ENCODE data around the gene HDAC9. TPM values are rescaled to one million over a fixed set of nuclear protein-coding genes. Genes with fewer than 3 reads are reported as not detected.
"Not testable (repeated sequence)": the region's sequence is repeated elsewhere in the genome, so short reads cannot be mapped to it uniquely, and the experiment has no call there.

The HDAC9 gene
- polyA plus RNA-seq, 4 donors, result 8.4 to 15.8 (median 10.7) TPM

DNA sequence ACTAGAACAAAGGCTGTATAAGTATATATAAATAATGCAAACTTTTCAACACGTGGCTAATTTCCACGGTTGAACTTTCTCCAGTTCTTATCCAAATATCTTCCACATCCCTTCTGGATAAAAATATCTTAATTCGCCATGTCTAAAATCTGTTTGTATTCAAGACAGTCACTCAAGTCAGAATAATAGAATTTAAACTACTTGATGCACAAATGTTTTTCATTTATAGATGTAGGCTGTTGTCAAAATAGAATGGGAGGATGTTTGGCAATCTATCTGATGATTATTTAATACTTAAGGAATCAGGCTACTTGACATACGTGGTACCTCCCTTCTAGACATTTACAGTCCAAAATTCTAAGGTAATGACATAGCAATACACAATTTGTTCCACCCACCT, 417.6 kb downstream of the HDAC9 start:
- DNase-seq (ENCODE audit: low read depth in 4 of 4, low spot score in 3 of 4), result no peak

DNA sequence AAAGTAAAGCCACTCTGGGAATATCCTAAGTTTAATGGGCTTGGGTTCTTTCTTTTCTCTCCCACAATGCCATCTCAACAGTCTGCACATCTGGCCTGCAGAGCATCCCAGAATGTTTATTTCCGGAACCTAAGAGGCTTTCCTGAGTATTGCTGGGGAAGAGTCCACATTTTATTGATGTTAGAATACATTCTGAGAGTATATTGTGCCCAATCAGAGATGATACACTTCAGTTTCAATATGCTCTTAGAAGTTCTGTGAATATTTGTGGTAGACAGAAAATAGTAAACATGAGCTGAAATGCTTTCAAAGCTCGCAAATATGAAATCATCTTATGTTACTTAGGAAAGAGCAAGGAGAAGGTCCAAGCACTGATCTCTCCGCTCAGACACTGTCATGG, 421.3 kb downstream of the HDAC9 start:
- DNase-seq (ENCODE audit: low read depth in 4 of 4, low spot score in 3 of 4), result no peak

DNA sequence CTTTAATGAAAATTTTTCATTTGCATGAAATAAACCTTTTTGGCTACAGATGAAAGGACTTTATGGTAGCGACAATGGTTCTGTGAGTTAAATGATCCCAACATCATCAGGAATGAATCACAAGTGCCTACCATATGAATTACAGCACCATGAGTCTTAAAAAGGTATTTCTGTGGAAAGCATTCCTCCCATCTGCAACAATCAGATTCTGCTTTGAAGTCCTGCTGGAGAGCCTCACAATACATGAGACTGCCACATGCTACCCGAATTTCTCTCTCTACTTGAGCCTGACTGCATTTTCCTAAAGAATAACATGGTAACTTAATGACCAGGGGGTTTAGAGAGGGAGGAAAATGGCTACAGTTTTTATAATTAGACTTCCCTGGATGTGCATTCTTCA, 431.6 kb downstream of the HDAC9 start:
- DNase-seq (ENCODE audit: low read depth in 4 of 4, low spot score in 3 of 4), result no peak

DNA sequence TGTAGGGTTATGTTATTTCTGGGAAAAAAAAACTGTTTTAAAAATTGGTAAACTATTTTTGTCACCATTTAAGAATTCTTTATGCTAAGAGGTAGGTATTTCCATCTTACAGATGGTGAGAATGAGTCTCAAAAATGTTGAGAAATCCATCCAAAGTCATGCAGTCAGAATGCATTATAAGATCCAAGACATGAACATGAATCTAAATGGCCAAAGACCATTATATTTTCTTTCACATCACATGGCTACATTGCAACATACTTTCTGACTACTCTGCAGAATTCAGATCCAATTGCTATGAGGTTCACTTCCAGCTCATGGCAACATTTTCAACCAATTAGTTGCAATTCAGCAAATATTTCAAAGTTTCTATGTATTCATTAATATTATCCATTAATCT, 440.7 kb downstream of the HDAC9 start:
- DNase-seq (ENCODE audit: low read depth in 4 of 4, low spot score in 3 of 4), result no peak

DNA sequence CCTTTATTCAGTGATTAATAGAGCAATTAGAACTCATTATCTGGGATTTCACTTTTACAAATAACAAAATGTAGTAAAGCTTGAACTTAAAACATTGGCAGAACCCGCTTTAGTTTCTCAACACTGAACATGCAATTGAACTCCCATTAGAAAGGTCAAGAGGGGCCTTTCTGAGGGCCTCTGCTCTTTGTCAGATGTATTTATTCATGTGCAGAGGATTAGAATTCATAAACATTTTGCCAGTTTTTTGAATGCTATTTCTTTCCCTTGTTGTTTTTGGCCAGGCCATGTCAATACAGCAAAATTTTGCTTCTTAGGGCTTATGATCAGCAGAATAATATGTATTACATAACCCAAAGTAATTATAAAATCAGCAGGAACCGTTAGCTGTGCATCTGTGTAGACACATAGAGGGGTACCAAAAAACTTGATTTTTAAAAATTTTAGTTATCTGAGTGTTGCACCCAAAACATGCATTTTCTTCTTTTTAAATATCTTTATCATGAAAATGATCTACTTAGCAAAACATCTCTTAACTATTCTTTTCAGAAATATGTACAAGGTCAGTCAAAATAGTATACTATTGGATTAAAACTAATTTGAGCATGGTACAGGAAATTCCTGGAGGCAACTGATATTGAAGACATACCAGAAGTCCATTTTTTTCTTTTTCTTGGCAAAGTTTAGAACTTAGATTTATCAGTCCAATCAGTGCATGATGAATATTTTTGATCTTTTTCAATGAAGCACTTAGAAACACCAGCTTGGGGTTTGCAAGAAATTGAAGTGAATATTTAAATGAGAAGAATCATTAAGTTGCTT, 444.4 kb downstream of the HDAC9 start:
- no peak for DNase-seq (ENCODE audit: low read depth in 4 of 4, low spot score in 3 of 4)

DNA sequence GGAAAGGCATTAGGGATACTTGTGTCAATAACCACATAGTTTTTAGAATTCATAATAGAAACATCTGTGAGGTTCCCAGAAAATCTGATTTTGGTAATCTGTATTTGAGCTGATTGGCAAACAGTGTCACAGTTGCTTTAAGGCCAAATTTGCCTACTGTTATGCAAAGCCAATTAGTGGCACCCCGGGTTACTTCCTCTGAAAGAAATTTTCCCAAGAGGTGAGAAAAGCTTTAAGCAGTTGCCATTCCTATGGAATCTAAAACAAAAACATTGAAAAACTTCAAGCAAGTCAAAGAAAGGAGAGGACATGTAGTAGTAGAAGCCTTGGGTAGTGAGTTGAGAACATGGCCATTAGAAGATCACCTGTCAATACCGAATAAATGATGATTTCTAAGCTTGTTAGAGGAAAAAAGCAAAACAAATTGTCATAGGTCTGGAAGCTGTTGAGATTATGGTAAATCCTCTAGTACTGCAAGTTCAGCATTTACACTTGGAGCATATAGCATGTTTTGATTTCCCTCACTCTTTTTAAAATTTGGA, 445.1 kb downstream of the HDAC9 start:
- no peak for DNase-seq (ENCODE audit: low read depth in 4 of 4, low spot score in 3 of 4)

DNA sequence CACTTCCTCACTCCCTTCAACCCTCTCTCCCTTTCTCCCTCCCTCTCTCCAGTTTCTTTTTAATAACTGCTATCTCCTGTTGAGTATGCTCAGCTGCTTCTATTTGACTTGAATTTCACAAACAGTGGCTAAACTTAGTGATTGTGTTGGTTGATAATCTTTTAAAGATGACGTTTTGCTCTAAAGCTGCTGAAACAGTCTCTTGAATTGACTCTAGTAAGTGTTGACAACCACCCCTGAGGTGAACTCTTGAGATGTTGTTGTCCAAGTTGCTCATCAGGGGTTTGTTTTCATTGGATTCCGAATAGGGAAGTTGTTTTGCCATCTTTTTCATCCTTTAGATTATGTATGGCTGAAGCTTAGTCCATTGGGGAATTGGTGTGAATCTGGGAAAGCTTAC, 445.7 kb downstream of the HDAC9 start:
- DNase-seq (ENCODE audit: low read depth in 4 of 4, low spot score in 3 of 4), result no peak

DNA sequence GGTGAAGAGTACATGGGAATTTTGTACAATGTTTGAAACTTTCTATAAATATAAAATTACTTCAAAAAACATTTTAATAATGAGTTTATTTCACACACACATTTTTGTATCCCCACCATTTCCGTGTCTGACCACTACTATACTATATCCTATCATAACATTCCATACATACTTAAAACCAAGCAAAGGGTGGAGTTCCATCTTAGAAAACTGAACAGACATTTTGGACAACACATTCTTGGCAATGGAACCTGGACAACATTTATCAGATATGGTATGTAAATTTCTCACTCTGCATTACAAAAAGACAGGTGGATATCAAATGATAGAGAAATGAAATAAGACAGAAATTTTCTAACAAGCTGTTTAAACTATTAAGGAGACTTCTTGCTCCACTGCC, 453.0 kb downstream of the HDAC9 start:
- DNase-seq (ENCODE audit: low read depth in 4 of 4, low spot score in 3 of 4), result no peak

DNA sequence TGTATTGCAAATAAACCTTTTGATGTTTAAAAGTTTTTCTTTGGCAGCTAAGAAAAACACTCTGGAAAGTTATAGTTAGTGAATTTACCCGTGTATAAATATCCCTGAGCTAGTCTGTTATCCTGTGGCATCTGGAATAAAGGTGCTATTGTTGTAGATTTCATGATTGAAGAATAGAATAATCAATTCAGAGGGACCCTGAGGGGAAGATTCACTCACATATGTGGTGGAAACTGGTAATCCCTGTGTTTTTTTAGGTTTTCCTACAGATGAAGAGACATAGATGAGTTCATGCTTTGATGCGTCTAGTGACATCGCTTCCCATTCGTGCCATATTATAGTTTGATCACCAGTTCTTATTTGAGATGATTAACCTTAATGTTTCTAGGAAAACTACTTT, 457.3 kb downstream of the HDAC9 start:
- no peak for DNase-seq (ENCODE audit: low read depth in 4 of 4, low spot score in 3 of 4)

DNA sequence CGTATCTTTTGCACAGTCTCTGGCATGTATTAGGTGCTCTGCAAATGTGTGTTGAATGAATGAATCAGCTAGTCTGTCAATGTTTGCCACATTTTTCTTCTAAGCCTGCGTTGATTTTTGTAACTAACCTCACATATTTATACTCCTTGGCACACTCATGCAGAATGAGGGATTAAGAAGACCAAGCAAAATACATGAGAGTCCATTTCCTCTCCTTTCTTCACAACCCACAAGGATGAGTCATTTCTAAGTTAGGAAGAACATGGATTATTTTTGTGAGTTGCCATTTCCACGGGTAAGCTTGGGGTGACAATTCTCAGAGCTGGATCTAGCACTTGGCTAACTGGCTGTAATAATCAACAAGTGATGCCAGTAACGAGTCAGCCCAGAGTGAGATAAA, 463.1 kb downstream of the HDAC9 start:
- no peak for DNase-seq (ENCODE audit: low read depth in 4 of 4, low spot score in 3 of 4)

DNA sequence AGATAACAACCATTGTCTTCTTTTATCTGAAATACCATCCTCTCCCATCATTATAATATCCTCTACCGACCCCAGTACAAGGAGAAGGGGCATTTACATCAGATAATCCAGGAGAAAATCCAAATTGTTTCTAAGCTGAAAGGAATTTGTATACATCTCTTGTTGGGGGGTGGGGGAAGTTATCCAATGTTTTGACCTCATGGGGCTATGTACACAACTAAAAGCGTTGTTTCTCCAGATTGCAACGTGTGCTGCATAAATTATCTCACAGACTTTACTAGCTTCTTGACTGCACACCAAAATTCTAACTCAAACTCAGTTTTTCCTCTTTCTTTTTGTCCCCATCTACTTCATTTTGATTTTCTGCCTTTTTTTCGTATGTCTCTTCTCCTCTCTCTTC, 465.2 kb downstream of the HDAC9 start:
- peak in 1 of 4 donors; percentile 17 for DNase-seq (ENCODE audit: low read depth in 4 of 4, low spot score in 3 of 4)

DNA sequence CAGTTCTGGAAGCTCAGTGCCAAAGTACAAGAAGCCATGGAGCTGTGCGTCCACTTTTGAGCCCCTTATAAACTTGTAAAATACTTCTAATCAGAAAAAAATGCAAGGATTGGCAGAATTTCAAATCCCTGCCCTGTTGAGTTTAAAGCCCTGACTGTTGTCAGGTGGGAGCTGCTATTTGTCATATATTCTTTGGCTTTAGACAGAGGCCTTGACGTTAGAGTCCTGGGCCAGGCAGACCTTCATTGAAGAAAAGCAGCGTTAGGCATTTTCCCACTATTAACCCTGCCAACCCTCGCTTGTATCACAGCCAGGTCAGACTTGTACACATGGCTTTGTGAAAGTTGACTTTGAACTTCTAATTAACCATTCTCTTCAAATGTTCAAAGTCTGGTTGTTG, 466.5 kb downstream of the HDAC9 start:
- DNase-seq (ENCODE audit: low read depth in 4 of 4, low spot score in 3 of 4), result no peak

DNA sequence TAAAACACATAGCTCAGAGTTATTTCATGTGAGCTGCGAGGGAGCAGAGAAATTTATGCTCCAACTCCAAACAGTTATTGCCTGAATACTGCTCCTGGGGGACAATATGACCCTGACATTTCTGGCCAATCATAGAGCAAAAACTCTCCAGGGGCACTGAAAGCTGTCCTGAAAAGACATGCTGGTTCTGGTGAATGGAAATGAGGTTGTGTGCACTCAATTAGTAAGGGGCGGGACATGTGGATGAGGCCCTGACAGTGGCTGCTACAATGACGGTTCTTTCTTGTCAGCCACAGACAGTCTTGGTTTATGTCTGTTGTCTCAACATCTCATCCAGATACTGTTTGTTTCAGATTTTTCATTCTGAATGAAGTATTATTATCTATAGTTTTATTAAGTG, 470.1 kb downstream of the HDAC9 start:
- no peak for DNase-seq (ENCODE audit: low read depth in 4 of 4, low spot score in 3 of 4)

DNA sequence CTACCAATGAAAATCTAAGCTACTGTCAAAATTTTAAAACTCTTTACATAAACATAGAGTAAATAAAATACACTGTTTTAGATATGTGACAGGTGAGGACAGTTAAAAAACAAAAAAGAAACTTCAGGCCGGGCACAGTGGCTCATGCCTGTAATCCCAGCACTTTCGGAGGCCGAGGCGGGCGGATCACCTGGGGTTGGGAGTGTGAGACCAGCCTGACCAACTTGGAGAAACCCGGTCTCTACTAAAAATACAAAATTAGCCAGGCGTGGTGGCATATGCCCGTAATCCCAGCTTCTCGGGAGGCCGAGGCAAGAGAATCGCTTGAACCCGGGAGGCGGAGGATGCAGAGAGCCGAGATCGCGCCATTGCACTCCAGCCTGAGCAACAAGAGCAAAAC, 472.2 kb downstream of the HDAC9 start:
- DNase-seq (ENCODE audit: low read depth in 4 of 4, low spot score in 3 of 4), result not testable (repeated sequence)

DNA sequence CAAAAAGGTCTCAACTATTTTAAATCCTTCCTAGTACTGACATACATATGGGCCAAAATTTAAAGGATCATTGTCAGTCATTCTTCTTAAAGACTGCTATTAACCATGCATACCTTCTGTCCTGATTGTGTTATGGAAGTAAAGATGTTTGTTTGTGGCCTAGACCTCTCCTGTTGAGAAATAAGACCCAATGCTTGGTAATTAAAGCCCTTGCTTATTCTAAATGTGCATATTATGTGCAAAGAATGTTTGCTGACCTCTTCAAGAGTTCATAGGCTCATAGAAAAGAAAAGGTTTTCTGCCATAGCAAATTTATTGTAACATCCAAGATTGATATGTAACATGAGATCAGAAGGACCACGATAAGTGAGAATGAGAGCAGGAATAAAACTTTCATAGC, 476.3 kb downstream of the HDAC9 start:
- DNase-seq (ENCODE audit: low read depth in 4 of 4, low spot score in 3 of 4), result no peak

DNA sequence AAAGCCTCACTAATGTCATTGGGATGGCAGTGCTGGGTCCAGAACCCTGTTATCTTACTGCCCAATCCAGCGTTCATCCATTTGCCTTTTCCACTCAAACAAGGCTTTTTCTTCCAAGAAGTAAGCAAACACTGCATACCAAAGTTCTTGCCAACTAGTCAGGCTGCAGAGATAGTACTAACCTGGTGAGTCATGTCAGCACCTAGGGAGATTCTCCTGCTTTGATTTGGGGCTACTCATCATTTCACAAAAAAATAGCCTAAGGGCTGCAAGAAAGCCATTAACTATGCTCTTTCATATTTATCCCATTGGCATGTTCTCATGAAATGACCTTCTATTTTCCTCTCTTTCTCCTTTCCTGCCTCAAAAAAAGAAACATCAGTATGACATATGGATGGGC, 479.3 kb downstream of the HDAC9 start:
- DNase-seq (ENCODE audit: low read depth in 4 of 4, low spot score in 3 of 4), result no peak

DNA sequence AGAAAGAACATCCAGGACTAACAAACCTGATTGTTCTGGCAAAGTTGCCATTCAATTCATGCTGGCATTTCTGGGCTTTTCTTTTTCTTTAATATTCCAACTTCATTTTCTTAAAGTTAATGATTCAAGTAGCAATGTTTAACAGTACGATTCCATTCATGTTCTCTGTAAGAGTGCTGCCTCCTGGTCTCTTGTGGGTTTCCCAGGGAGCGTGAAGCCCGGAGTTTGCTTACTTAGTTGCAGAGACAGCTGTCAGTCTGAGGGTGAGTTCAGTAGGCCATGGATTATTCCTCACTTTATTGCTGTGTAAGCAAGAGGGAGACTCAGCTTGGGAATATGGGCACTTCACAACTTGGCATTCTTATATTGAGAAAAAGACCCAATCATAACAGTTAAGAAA, 479.7 kb downstream of the HDAC9 start:
- DNase-seq (ENCODE audit: low read depth in 4 of 4, low spot score in 3 of 4), result no peak

DNA sequence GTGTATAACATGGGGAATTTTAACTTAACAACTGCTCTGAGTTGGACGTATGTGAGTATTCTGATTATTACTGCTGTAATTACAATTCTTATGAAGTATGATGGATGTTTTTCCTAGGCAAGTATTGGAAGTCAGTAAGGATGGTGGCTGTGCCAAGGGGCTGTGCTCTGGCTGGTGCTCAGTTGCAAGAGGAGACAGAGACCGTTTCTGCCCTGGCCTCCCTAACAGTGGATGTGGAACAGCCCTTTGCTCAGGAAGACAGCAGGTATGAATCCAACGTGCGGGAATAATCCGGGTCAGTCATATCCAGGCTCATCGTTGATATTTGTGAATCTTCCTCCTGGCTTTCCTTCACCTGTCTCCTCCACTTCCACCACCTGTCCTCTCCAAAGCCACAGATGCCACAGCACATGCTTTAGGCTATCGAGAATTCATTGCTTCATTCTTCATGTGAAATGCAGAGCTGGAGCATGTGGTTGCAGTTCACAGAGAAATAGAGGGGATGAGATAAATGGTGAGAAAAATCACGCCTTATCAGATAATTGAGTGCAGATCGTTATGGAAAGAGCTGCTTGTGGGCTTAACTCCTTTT, 480.2 kb downstream of the HDAC9 start:
- DNase-seq (ENCODE audit: low read depth in 4 of 4, low spot score in 3 of 4), result no peak

DNA sequence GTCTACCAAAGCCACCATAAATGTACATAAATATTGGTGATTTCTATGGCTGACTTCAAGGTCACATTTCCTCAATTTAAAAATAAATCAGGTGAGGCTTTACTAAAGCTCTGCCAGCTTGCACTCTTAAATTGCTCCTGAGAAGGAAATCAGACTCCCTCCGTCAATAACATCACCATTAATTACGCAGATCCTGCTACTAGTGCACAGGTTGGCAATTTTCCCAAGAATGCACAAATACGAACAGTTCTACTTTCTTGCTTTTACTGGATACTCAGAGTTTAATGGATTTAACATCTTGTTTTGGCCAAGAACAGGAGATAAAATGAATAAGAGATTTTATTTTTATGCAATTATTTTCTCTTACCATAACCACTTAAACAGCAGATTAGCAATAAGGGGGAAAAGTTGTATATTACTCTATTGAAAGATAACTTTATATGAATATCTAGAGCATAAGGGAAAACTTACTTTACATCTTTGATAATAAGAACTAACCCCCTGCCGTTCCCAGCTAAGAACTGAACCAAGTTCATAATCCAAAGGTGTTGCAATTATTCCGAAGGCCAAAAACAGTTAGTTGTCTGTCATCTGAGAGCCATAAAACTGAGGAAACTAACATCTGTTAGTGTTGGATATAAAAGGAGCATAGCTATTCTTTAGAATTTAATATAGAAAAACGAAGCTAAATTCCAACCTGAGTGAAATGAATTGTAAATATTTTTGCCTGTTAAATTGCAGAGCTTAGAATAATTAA, 481.3 kb downstream of the HDAC9 start:
- no peak for DNase-seq (ENCODE audit: low read depth in 4 of 4, low spot score in 3 of 4)

DNA sequence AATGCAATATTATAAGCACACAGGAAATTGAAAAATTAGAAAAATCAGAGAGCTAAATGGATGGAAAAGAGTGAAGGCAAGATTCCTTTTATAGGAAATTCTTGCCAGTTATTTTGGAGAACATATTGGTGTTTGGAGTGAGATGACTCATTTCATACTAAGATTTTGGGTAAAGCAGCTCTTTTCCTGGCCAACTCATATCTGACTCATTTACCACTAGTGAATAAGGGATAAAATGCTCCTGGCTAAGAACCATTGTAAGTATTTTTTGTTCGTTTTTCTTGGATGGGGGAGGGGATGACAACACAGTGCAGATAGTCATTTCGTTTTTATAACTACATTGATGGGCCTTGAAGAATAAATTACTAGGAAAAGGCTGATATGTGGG, 482.6 kb downstream of the HDAC9 start:
- no peak for DNase-seq (ENCODE audit: low read depth in 4 of 4, low spot score in 3 of 4)

DNA sequence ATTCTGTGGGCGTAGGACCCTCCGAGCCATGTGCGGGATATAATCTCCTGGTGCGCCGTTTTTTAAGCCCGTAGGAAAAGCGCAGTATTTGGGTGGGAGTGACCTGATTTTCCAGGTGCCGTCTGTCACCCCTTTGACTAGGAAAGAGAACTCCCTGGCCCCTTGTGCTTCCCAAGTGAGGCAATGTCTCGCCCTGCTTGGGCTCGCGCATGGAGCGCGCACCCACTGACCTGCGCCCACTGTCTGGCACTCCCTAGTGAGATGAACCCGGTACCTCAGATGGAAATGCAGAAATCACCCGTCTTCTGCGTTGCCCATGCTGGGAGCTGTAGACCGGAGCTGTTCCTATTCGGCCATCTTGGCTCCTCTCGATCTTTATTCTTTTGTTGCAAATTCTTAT, 495.2 kb downstream of the HDAC9 start:
- not testable (repeated sequence) for DNase-seq (ENCODE audit: low read depth in 4 of 4, low spot score in 3 of 4)
